ENCODE measurements around the gene MYL1. TPM values are rescaled to one million over a fixed set of nuclear protein-coding genes. Genes with fewer than 3 reads are reported as not detected.

Gene MYL1
- total RNA-seq, 1 donor from 2014 or later, result 11.1 TPM

GRCh38 chr2:210360412-210360811 lies 45.4 kb upstream of the MYL1 start:
- Histone ChIP-seq H3K4me2 (ENCODE audit: low read length) (no peak overlapping the region), H4K20me1 (ENCODE audit: insufficient read depth, low read length) (no peaks in the 10 kb centered on the region), H3K27me3 (ENCODE audit: insufficient read depth, low read length) (no peaks in the 10 kb centered on the region), H3K9ac (ENCODE audit: low read length) (no peak overlapping the region), H3K79me2 (ENCODE audit: insufficient read depth, low read length) (no peaks in the 10 kb centered on the region), H3K9me3 (ENCODE audit: insufficient read depth, low read depth, low read length) (no peaks in the 10 kb centered on the region), H3K4me1 (ENCODE audit: insufficient read depth, low read length) (no peaks in the 10 kb centered on the region), H2AFZ (ENCODE audit: low read depth, low read length) (no peak overlapping the region), H3K36me3 (ENCODE audit: insufficient read depth, low read length) (no peaks in the 10 kb centered on the region), H3K27ac (ENCODE audit: low read depth, low read length) (no peak overlapping the region), H3K4me3 (ENCODE audit: insufficient read depth, low read depth, low read length) (no peak overlapping the region)
- FAIRE-seq, result no peak
- DNase-seq (ENCODE audit: low read depth), result no peak
- peaks cover 5% of the 10 kb centered on the region for H3K4me1 Mint-ChIP-seq (ENCODE audit: low read depth, unreplicated experiment)
- H3K9me3 Mint-ChIP-seq (ENCODE audit: unreplicated experiment), result peaks cover 5% of the 10 kb centered on the region
- no peak overlapping the region for H3K4me3 Mint-ChIP-seq (ENCODE audit: unreplicated experiment)
- TF ChIP-seq EZH2 (IDR thresholded peaks at IDR 0.05; ENCODE audit: insufficient read depth, low read length) (no peak), CTCF (IDR thresholded peaks at IDR 0.05; ENCODE audit: insufficient read depth, low read depth, low read length) (no peak)
- no peak overlapping the region for H3K27ac Mint-ChIP-seq (ENCODE audit: unreplicated experiment)
- H3K36me3 Mint-ChIP-seq (ENCODE audit: low read depth, unreplicated experiment), result no peaks in the 10 kb centered on the region
- peaks cover 3% of the 10 kb centered on the region for H3K27me3 Mint-ChIP-seq (ENCODE audit: low read depth, unreplicated experiment)

GRCh38 chr2:210356944-210357343 lies 42.0 kb upstream of the MYL1 start:
- no peaks in the 10 kb centered on the region for H3K79me2 ChIP-seq (ENCODE audit: insufficient read depth, low read length)
- Mint-ChIP-seq H3K4me1 (ENCODE audit: low read depth, unreplicated experiment) (peaks cover 4% of the 10 kb centered on the region), H3K36me3 (ENCODE audit: low read depth, unreplicated experiment) (no peaks in the 10 kb centered on the region), H3K27me3 (ENCODE audit: low read depth, unreplicated experiment) (peaks cover 3% of the 10 kb centered on the region), H3K4me3 (ENCODE audit: unreplicated experiment) (no peak overlapping the region), H3K27ac (ENCODE audit: unreplicated experiment) (no peak overlapping the region), H3K9me3 (ENCODE audit: unreplicated experiment) (peaks cover 14% of the 10 kb centered on the region)
- H2AFZ ChIP-seq (ENCODE audit: low read depth, low read length), result no peak overlapping the region
- H3K27ac ChIP-seq (ENCODE audit: low read depth, low read length), result no peak overlapping the region
- H3K9me3 ChIP-seq (ENCODE audit: insufficient read depth, low read depth, low read length), result no peaks in the 10 kb centered on the region
- no peak overlapping the region for H3K4me3 ChIP-seq (ENCODE audit: insufficient read depth, low read depth, low read length)
- H3K4me1 ChIP-seq (ENCODE audit: insufficient read depth, low read length), result no peaks in the 10 kb centered on the region
- no peaks in the 10 kb centered on the region for H3K27me3 ChIP-seq (ENCODE audit: insufficient read depth, low read length)
- H3K4me2 ChIP-seq (ENCODE audit: low read length), result no peak overlapping the region
- H3K36me3 ChIP-seq (ENCODE audit: insufficient read depth, low read length), result no peaks in the 10 kb centered on the region
- no peak for TF ChIP-seq CTCF (IDR thresholded peaks at IDR 0.05; ENCODE audit: insufficient read depth, low read depth, low read length)
- no peak for TF ChIP-seq EZH2 (IDR thresholded peaks at IDR 0.05; ENCODE audit: insufficient read depth, low read length)
- H4K20me1 ChIP-seq (ENCODE audit: insufficient read depth, low read length), result no peaks in the 10 kb centered on the region
- no peak for DNase-seq (ENCODE audit: low read depth)
- FAIRE-seq, result no peak
- no peak overlapping the region for H3K9ac ChIP-seq (ENCODE audit: low read length)

- Histone ChIP-seq H3K27ac (ENCODE audit: low read depth, low read length) (no peak overlapping the region), H3K4me1 (ENCODE audit: insufficient read depth, low read length) (no peaks in the 10 kb centered on the region), H3K4me2 (ENCODE audit: low read length) (no peak overlapping the region), H3K9me3 (ENCODE audit: insufficient read depth, low read depth, low read length) (no peaks in the 10 kb centered on the region), H3K9ac (ENCODE audit: low read length) (no peak overlapping the region), H2AFZ (ENCODE audit: low read depth, low read length) (no peak overlapping the region), H4K20me1 (ENCODE audit: insufficient read depth, low read length) (no peaks in the 10 kb centered on the region), H3K79me2 (ENCODE audit: insufficient read depth, low read length) (no peaks in the 10 kb centered on the region), H3K27me3 (ENCODE audit: insufficient read depth, low read length) (no peaks in the 10 kb centered on the region), H3K4me3 (ENCODE audit: insufficient read depth, low read depth, low read length) (no peak overlapping the region), H3K36me3 (ENCODE audit: insufficient read depth, low read length) (no peaks in the 10 kb centered on the region)
- TF ChIP-seq CTCF (IDR thresholded peaks at IDR 0.05; ENCODE audit: insufficient read depth, low read depth, low read length) (no peak), EZH2 (IDR thresholded peaks at IDR 0.05; ENCODE audit: insufficient read depth, low read length) (no peak)
- Mint-ChIP-seq H3K9me3 (ENCODE audit: unreplicated experiment) (peaks cover 2% of the 10 kb centered on the region), H3K4me3 (ENCODE audit: unreplicated experiment) (no peak overlapping the region), H3K27ac (ENCODE audit: unreplicated experiment) (no peak overlapping the region), H3K36me3 (ENCODE audit: low read depth, unreplicated experiment) (no peaks in the 10 kb centered on the region), H3K27me3 (ENCODE audit: low read depth, unreplicated experiment) (peaks cover 2% of the 10 kb centered on the region), H3K4me1 (ENCODE audit: low read depth, unreplicated experiment) (no peaks in the 10 kb centered on the region)
- DNase-seq (ENCODE audit: low read depth) (no peak), FAIRE-seq (no peak)
Measured at GRCh38 chr2:210337159-210337558, 22.2 kb upstream of the MYL1 start.

Measured in astrocyte (in vitro differentiated cells and primary cell).